HG02678 (cell line): Measurements from ENCODE around the gene PDGFA.
"Not testable (repeated sequence)": the region's sequence is repeated elsewhere in the genome, so short reads cannot be mapped to it uniquely, and the experiment has no call there.

ENCODE experiments used
- ATAC-seq: cut with Tn5 transposase; IDR thresholded peaks from one replicate; pipeline ENCODE4 v1.9.1; 2021; ENCODE audit warnings: mild to moderate bottlenecking, moderate library complexity; ENCODE audit not compliant: unreplicated experiment

PDGFA gene

DNA sequence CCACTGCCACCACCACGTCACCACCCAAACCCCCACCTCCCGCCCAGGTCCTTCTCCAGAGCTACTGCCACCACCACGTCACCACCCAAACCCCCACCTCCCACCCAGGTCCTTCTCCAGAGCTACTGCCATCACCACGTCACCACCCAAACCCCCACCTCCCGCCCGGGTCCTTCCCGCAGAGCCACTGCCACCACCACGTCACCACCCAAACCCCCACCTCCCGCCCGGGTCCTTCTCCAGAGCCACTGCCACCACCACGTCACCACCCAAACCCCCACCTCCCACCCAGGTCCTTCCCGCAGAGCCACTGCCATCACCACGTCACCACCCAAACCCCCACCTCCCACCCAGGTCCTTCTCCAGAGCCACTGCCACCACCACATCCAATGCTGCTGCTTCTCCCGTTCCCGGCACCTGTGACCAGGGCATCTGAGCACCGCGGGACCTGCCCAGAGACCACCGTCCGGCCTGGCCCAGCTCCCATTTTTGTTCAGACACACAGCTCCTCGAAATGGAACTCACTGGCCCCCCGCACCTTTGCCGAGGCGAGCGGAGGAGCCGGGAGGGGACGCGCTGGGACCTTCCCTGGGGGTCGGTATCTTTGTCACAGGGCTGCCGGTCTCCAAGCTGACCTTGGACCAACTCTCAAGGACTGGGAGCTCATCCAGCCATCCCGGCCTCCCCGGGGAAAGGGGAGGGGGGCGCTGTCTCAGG, 32.7 kb upstream of the PDGFA start:
- not testable (repeated sequence) for ATAC-seq

DNA sequence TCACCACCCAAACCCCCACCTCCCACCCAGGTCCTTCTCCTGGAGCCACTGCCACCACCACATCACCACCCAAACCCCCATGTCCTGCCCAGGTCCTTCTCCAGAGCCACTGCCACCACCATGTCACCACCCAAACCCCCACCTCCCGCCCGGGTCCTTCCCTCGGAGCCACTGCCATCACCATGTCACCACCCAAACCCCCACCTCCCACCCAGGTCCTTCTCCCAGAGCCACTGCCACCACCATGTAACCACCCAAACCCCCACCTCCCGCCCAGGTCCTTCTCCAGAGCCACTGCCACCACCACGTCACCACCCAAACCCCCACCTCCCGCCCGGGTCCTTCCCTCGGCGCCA, 31.9 kb upstream of the PDGFA start:
- not testable (repeated sequence) for ATAC-seq

DNA sequence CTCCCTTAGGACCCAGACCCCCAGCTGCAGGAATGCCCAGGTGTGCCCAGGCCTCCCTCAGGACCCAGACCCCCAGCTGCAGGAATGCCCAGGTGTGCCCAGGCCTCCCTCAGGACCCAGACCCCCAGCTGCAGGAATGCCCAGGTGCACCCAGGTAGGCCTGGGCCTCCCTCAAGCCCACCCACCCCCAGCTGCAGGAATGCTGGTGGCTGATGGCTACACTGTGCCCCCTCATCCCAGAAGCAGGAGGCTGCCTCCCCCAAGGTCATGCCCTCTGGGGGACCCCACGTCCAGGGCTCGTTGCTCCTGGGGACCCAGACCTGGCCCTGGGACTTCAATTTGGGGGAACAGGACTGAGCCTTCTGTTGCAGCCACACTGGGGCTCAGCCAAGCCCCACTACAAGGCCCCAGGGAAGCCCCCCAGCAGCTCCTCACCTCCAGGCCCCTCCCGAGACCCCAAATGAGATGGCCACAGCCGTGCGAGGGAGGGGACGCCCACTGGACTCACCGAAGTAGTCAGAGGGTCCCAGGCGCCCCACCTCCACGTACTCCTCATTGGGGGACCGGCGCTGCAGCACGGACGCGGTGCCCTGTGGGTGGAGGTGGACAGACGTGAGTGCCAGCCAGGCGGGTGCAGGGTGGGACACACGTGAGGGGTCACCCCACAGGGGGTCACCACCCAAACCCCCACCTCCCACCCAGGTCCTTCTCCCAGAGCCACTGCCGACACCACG, 31.4 kb upstream of the PDGFA start:
- ATAC-seq: no peak

- ATAC-seq: no peak
These were observed 30.4 kb upstream of the PDGFA start for GRCh38 chr7:549891-550625.

DNA sequence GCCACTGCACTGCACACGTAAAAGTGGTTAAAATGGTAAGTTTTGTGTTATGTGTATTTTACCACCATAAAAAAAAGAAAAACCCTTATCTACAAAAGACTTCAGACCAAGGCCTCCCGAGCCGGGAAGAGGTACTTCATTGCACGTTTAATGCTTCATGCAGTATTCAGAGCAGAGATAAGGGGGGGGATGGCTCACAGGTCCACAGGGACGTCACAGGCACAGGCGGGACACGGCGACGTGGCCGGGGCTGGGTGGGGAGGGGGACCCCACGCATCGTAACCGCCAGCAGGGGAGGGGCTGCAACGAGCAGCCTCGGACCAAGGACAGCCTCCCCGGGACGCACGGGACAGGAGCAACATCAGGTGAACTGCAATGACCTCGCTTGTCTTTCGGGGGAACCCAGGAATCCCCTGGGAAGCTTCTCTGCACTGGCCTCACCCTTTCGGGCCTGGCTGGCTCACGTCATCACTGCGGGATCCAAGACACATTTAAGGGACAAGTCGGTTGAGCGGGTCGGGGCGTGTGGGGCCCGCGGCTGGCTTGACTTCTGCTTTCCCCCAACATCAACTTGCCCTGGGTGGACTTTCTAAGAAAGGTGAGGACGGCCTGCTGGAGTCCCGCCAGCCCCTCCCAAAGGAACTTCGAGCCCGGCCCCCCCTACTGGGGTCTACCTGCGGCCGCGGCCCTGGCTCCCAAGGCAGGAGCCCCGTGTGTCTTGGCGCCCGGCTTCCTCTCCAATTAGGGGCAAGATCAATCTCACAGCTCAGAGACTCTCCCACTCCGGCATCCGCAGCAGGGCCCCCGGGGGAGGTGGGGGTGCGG, 29.6 kb upstream of the PDGFA start:
- no peak for ATAC-seq

DNA sequence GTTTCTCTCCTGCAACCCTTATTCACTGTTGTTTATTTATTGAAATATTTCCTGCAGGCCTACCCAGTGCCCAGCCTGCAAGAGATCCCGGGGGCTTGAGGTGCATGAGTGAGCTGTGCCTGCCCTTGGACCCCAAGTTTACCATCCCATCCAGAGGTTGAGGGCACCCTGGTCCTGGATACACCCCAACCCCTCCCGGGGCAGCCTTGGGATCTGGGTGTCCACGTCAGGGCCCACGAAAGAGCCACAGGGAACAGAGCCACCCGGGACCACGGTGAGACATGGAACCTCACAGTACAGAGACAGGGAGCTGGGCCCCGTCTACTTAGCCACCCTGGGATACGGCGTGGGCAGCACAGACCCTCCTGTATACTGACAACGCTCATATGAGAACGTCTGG, 28.8 kb upstream of the PDGFA start:
- ATAC-seq: no peak

GRCh38 chr7:545470-545869, 25.8 kb upstream of the PDGFA start:
- ATAC-seq: no peak

DNA sequence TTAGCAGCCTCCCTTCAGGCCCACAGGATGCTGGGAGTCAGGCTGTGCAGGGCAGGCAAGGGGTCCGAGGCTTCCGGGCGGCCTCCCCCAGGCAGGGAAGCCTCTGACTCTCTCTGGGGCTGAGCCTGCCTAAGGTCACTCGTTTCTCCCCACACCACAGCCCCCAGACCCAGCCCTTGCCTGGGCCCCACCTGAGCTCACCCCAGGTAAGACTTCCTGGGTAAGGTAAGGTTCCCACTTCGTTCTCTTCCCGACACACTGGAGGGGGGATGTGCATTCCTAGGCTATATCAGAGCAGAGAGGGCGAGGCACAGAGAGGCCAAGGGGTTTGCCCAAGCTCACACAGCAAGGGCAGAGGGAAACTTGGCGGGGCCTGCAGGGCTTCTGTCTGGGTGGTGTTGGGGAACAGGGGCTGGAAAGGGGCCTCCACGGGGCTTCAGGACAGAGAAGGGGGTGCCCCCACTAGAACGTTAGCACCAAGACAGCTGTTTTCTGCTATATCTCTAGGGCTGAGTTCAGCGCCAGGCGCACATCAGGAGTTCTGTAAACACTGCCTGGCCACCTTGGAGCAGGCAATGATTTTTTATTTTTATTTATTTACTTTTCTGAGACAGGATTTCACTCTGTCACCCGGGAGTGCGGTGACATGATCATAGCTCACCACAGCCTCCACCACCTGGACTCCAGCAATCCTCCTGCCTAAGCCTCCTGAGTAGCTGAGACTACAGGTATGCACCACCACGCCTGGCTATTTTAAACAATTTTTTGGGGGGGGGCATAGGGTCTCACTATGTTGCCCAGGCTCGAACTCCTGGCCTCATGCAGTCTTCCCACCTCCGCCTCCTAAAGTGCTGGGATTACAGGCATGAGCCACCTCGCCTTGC, 24.9 kb upstream of the PDGFA start:
- no peak for ATAC-seq

- ATAC-seq: no peak
These were observed 24.1 kb upstream of the PDGFA start for GRCh38 chr7:543501-544337.

- no peak for ATAC-seq
These were observed 23.3 kb upstream of the PDGFA start for GRCh38 chr7:542713-543500.

GRCh38 chr7:542131-542712, 22.6 kb upstream of the PDGFA start:
- ATAC-seq: no peak

DNA sequence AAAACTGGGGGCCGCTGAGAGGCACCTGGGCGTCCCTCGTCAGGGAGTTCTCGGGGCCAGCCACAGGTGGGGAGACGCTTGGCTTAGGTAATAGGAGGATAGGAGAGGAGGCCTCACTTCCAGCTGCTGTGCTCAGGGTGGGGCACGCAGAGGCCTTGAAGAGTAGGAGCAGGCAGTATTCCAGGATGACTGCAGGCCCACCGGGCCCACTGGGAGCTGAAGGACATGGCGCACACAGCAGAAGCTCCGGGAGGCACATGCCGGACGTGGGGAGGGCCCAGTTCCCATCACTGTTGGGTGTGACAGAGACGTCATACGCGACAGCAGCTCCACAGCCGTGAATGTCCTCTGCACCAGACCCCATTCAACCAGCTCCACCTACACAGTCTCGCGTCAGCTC, 22.0 kb upstream of the PDGFA start:
- no peak for ATAC-seq

DNA sequence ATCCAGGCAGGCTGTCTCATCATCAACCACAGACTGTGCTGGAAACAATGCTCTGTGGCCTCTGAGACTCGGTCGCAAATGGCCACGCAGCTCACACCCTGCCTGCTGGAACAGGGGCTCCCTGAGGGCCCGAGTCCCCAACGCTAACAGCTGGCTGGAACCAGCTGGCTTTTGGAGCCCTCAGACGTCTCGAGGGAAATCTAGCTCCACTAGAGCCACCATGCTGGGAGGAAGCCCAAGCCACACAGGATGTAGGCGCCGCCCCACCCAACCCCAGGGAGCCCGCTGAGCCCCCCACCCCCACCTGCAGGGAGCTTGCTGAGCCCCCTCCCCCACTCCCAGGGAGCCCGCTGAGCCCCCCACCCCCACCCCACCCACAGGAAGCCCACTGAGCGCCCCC, 21.4 kb upstream of the PDGFA start:
- no peak for ATAC-seq

DNA sequence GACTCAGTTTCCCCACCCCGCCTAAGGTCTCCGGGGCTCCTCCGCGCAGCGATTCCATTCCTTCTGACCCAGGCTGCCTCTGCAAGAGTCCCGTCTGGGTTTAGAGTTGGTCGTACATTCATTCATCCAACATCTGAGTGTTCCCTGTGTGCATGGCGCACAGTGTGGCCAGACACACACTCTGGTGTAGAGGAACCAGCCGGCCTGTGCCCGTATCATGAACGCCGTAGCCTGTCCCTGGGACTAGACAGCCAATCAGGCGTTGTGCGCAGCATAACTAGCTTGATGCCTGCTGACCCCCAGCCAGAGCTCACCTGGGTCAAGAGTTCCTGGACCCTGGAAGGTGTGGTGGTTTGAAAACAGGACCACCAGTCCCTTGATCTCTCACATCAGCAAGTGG, 20.9 kb upstream of the PDGFA start:
- no peak for ATAC-seq

- no peak for ATAC-seq
These were observed 20.2 kb upstream of the PDGFA start for GRCh38 chr7:539731-540411.

GRCh38 chr7:538764-539685, 19.4 kb upstream of the PDGFA start:
- no peak for ATAC-seq
